ENCODE results near the gene DOK7. TPM values are rescaled to one million over a fixed set of nuclear protein-coding genes. Genes with fewer than 3 reads are reported as not detected.
"Not testable (repeated sequence)": the region's sequence is repeated elsewhere in the genome, so short reads cannot be mapped to it uniquely, and the experiment has no call there.

The DOK7 gene
- polyA plus RNA-seq, 1 donor (not counting 4 experiments of a cell fraction or from before 2014, with no cell fraction given): 0.13 TPM

DNA sequence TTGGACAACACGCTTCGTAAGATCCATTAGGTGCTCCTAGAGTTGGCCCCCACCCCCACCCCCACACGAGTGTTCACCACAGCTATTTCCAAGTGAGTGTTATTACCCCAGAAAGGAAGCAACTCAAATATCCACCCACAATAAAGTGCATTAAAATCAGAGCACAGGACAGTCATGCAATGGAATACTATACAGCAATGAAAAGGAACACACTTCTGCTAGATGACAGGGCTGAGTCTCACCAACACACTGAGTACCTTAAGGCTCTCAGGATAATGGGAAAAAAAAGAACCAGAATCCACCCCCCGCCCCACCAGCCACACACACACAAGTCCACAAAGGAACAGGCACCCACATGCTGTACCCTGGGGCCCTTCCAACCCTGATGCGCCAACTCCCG, 48.1 kb downstream of the DOK7 start:
- no peak for FAIRE-seq
- dilution Hi-C loops (cut with MboI; ENCODE audit: extremely low pct_ligation_motif_present, low sequenced_read_pairs): no loop called here

GRCh38 chr4:3511601-3512000, 48.5 kb downstream of the DOK7 start:
- H3K27me3 ChIP-seq (ENCODE audit: control insufficient read depth, extremely low read depth, insufficient read depth, low read length); H3K27ac ChIP-seq (ENCODE audit: control insufficient read depth, insufficient read depth, low read length); H2AFZ ChIP-seq (ENCODE audit: control insufficient read depth, low read length); H3K4me2 ChIP-seq (ENCODE audit: control insufficient read depth, extremely low read depth, insufficient read depth, low read depth, low read length); H3K9me1 ChIP-seq (ENCODE audit: control insufficient read depth, extremely low read depth, insufficient read depth, low read length); DNase-seq (ENCODE audit: low read depth, low spot score); H4K20me1 ChIP-seq (ENCODE audit: control insufficient read depth, extremely low read depth, insufficient read depth, low read length); dilution Hi-C loops (cut with MboI; ENCODE audit: extremely low pct_ligation_motif_present, low sequenced_read_pairs); FAIRE-seq; H3K9ac ChIP-seq (ENCODE audit: control insufficient read depth, extremely low read depth, insufficient read depth, low read length); H3K9me3 ChIP-seq (ENCODE audit: control insufficient read depth, low read depth, low read length); H3K4me3 ChIP-seq (ENCODE audit: control insufficient read depth in 2 of 3, extremely low read depth in 1 of 3, insufficient read depth in 2 of 3, low read depth in 1 of 3, low read length in 3 of 3); H3K4me1 ChIP-seq (ENCODE audit: control insufficient read depth, extremely low read depth, insufficient read depth, low read length); H3K79me2 ChIP-seq (ENCODE audit: control insufficient read depth, insufficient read depth, low read length): not testable (repeated sequence)
- H3K36me3 ChIP-seq (ENCODE audit: control insufficient read depth in 2 of 2, extremely low read depth in 1 of 2, insufficient read depth in 2 of 2, low read length in 2 of 2): peaks cover 24 to 27% of the 10 kb centered on the region in 2 experiments

More for the DNA sequence above, 48.1 kb downstream of the DOK7 start:
- H3K4me1 ChIP-seq (ENCODE audit: control insufficient read depth, extremely low read depth, insufficient read depth, low read length): no peaks in the 10 kb centered on the region
- no peaks in the 10 kb centered on the region for H3K9me3 ChIP-seq (ENCODE audit: control insufficient read depth, low read depth, low read length)
- H4K20me1 ChIP-seq (ENCODE audit: control insufficient read depth, extremely low read depth, insufficient read depth, low read length): peaks cover 10% of the 10 kb centered on the region
- H3K27me3 ChIP-seq (ENCODE audit: control insufficient read depth, extremely low read depth, insufficient read depth, low read length): no peaks in the 10 kb centered on the region
- H3K36me3 ChIP-seq (ENCODE audit: control insufficient read depth in 2 of 2, extremely low read depth in 1 of 2, insufficient read depth in 2 of 2, low read length in 2 of 2): peaks cover 23 to 24% of the 10 kb centered on the region in 2 experiments
- H3K4me2 ChIP-seq (ENCODE audit: control insufficient read depth, extremely low read depth, insufficient read depth, low read depth, low read length): no peak overlapping the region
- no peaks in the 10 kb centered on the region for H3K9me1 ChIP-seq (ENCODE audit: control insufficient read depth, extremely low read depth, insufficient read depth, low read length)
- no peak overlapping the region for H2AFZ ChIP-seq (ENCODE audit: control insufficient read depth, low read length)
- H3K9ac ChIP-seq (ENCODE audit: control insufficient read depth, extremely low read depth, insufficient read depth, low read length): no peak overlapping the region
- peaks cover 4% of the 10 kb centered on the region for H3K79me2 ChIP-seq (ENCODE audit: control insufficient read depth, insufficient read depth, low read length)
- H3K27ac ChIP-seq (ENCODE audit: control insufficient read depth, insufficient read depth, low read length): no peak overlapping the region
- no peak overlapping the region for H3K4me3 ChIP-seq (ENCODE audit: control insufficient read depth in 2 of 3, extremely low read depth in 1 of 3, insufficient read depth in 2 of 3, low read depth in 1 of 3, low read length in 3 of 3)
- no peak for DNase-seq (ENCODE audit: low read depth, low spot score)
- TF ChIP-seq EZH2 (IDR thresholded peaks at IDR 0.05; ENCODE audit: low read length): no peak
- TF ChIP-seq, protein P1, sequence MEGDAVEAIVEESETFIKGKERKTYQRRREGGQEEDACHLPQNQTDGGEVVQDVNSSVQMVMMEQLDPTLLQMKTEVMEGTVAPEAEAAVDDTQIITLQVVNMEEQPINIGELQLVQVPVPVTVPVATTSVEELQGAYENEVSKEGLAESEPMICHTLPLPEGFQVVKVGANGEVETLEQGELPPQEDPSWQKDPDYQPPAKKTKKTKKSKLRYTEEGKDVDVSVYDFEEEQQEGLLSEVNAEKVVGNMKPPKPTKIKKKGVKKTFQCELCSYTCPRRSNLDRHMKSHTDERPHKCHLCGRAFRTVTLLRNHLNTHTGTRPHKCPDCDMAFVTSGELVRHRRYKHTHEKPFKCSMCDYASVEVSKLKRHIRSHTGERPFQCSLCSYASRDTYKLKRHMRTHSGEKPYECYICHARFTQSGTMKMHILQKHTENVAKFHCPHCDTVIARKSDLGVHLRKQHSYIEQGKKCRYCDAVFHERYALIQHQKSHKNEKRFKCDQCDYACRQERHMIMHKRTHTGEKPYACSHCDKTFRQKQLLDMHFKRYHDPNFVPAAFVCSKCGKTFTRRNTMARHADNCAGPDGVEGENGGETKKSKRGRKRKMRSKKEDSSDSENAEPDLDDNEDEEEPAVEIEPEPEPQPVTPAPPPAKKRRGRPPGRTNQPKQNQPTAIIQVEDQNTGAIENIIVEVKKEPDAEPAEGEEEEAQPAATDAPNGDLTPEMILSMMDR (optimal IDR thresholded peaks at IDR 0.05 in 1 of 3, IDR thresholded peaks at IDR 0.05 in 1 of 3, conservative IDR thresholded peaks at IDR 0.05 in 1 of 3; ENCODE audit: extremely low read depth in 1 of 3, insufficient read depth in 2 of 3, low read length in 3 of 3): no peak

DNA sequence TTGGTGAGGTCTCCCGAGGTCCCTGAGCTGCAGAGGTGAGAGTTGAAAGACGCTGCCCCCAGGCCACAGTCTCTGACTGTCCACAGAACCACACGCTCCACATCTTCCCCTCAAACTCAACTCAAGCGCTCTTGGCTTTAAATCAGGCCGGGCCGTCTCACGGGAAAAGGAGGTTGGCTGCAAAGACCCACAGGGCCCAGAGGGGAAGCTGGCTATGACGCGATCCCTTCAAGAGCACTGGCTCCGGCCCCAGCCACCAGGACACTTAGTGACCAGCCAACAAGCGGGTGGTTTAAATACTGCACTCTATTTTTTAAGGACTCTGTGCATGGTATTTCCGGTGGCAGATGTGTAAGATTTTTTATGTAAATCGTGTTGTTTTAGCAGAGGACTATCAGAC, 49.2 kb downstream of the DOK7 start:
- Histone ChIP-seq H3K4me3 (ENCODE audit: control insufficient read depth in 2 of 3, extremely low read depth in 1 of 3, insufficient read depth in 2 of 3, low read depth in 1 of 3, low read length in 3 of 3) (no peak overlapping the region), H3K36me3 (ENCODE audit: control insufficient read depth in 2 of 2, extremely low read depth in 1 of 2, insufficient read depth in 2 of 2, low read length in 2 of 2) (peaks cover 28 to 30% of the 10 kb centered on the region in 2 experiments), H3K4me2 (ENCODE audit: control insufficient read depth, extremely low read depth, insufficient read depth, low read depth, low read length) (no peak overlapping the region), H3K9me1 (ENCODE audit: control insufficient read depth, extremely low read depth, insufficient read depth, low read length) (no peaks in the 10 kb centered on the region), H3K27me3 (ENCODE audit: control insufficient read depth, extremely low read depth, insufficient read depth, low read length) (no peaks in the 10 kb centered on the region), H3K9ac (ENCODE audit: control insufficient read depth, extremely low read depth, insufficient read depth, low read length) (no peak overlapping the region), H3K4me1 (ENCODE audit: control insufficient read depth, extremely low read depth, insufficient read depth, low read length) (no peaks in the 10 kb centered on the region), H3K79me2 (ENCODE audit: control insufficient read depth, insufficient read depth, low read length) (peaks cover 4% of the 10 kb centered on the region), H2AFZ (ENCODE audit: control insufficient read depth, low read length) (no peak overlapping the region), H4K20me1 (ENCODE audit: control insufficient read depth, extremely low read depth, insufficient read depth, low read length) (peaks cover 10% of the 10 kb centered on the region), H3K9me3 (ENCODE audit: control insufficient read depth, low read depth, low read length) (no peaks in the 10 kb centered on the region), H3K27ac (ENCODE audit: control insufficient read depth, insufficient read depth, low read length) (no peak overlapping the region)
- no peak for FAIRE-seq
- dilution Hi-C loops (cut with MboI; ENCODE audit: extremely low pct_ligation_motif_present, low sequenced_read_pairs): no loop called here
- TF ChIP-seq, protein P1 (optimal IDR thresholded peaks at IDR 0.05 in 1 of 3, IDR thresholded peaks at IDR 0.05 in 1 of 3, conservative IDR thresholded peaks at IDR 0.05 in 1 of 3; ENCODE audit: extremely low read depth in 1 of 3, insufficient read depth in 2 of 3, low read length in 3 of 3): no peak
- TF ChIP-seq EZH2 (IDR thresholded peaks at IDR 0.05; ENCODE audit: low read length): no peak
- DNase-seq (ENCODE audit: low read depth, low spot score): no peak
